HepG2 (cell line): Measurements from ENCODE around the gene CLN6. TPM values are rescaled to one million over a fixed set of nuclear protein-coding genes. Genes with fewer than 3 reads are reported as not detected.

Experiments
- BRCA1 ChIP-seq: sonication (generic); formaldehyde crosslinking; IDR thresholded peaks from 2 replicates; pipeline ENCODE4 v1.4.0; 2020; ENCODE audit warnings: missing genetic modification reagents
- CBX2 ChIP-seq, 2 experiments: fragments of 200-600 bp in 1 of 2; sonication (generic); formaldehyde crosslinking in 1 of 2; IDR thresholded peaks; 2 replicates each; pipeline versions ENCODE4 v1.7.0 to v1.8.1; 2018 to 2022; ENCODE audit warnings: low read depth in 2 of 2, low read length in 1 of 2, mild to moderate bottlenecking in 1 of 2, missing genetic modification reagents in 1 of 2
- KDM6A ChIP-seq: IDR thresholded peaks from 2 replicates; pipeline ENCODE4 v1.6.1; 2016; ENCODE audit warnings: low read depth
- PAXIP1 ChIP-seq: sonication (generic); formaldehyde crosslinking; conservative IDR thresholded peaks from 2 replicates; pipeline ENCODE4 v1.4.0; 2020; ENCODE audit warnings: mild to moderate bottlenecking, missing genetic modification reagents, moderate library complexity
- RXRA ChIP-seq: sonication (generic); formaldehyde crosslinking; IDR thresholded peaks from 2 replicates; pipeline ENCODE4 v1.5.1; 2020; ENCODE audit warnings: missing genetic modification reagents
- SALL1 ChIP-seq: sonication (generic); formaldehyde crosslinking; IDR thresholded peaks from 2 replicates; pipeline ENCODE4 v1.8.0; 2022; ENCODE audit warnings: mild to moderate bottlenecking, missing genetic modification reagents
- SNAPC4 ChIP-seq: sonication (generic); formaldehyde crosslinking; IDR thresholded peaks from 2 replicates; pipeline ENCODE4 v1.4.0; 2020; ENCODE audit warnings: mild to moderate bottlenecking, missing genetic modification reagents
- TGIF2 ChIP-seq: IDR thresholded peaks from 2 replicates; pipeline ENCODE4 v1.6.1; 2016; ENCODE audit warnings: control low read depth, missing compliant biosample characterization
- UBTF ChIP-seq: sonication (generic); formaldehyde crosslinking; IDR thresholded peaks from 2 replicates; pipeline ENCODE4 v1.4.0; 2020; ENCODE audit warnings: mild to moderate bottlenecking, missing genetic modification reagents
- YEATS4 ChIP-seq: sonication (generic); formaldehyde crosslinking; IDR thresholded peaks from 2 replicates; pipeline ENCODE4 v1.4.0; 2020; ENCODE audit warnings: missing genetic modification reagents, borderline replicate concordance
- ZBTB7B ChIP-seq: sonication (generic); formaldehyde crosslinking; IDR thresholded peaks from 2 replicates; pipeline ENCODE4 v1.4.0; 2020; ENCODE audit warnings: missing genetic modification reagents
- ZFX ChIP-seq: sonication (generic); formaldehyde crosslinking; IDR thresholded peaks from 2 replicates; pipeline ENCODE4 v1.4.0; 2020; ENCODE audit warnings: mild to moderate bottlenecking, low read depth, missing genetic modification reagents, moderate library complexity
- polyA plus RNA-seq, 8 experiments: library from polyadenylated mRNA; depleted of rRNA in 3 of 8; stranded (reverse) in 7 of 8; unstranded in 1 of 8; fragments of >200 nt; fragmentation: Illumina TruSeq in 4 of 8; extraction: Trizol in 4 of 8; gene quantifications; 2 replicates each; pipeline versions ENCODE4 v1.2.1 to v1.2.3, GENCODE V29; 2011 to 2016; ENCODE audit warnings: low read depth in 4 of 8, missing spikeins in 1 of 8, mixed read lengths in 1 of 8; ENCODE audit not compliant: insufficient read depth in 1 of 8
- total RNA-seq, 5 experiments: library from RNA; depleted of rRNA; stranded (reverse); fragments of >200 nt; fragmentation: Illumina TruSeq; extraction: Trizol; gene quantifications; 2 replicates each; pipeline ENCODE4 v1.2.3, GENCODE V29; 2016; ENCODE audit warnings: low read depth in 1 of 5
- TF ChIP-seq, protein P1 (sequence below): sonication (generic); formaldehyde crosslinking; IDR thresholded peaks from 2 replicates; pipeline ENCODE4 v1.5.1; 2020; ENCODE audit warnings: mild to moderate bottlenecking, missing genetic modification reagents

The CLN6 gene
- total and polyA plus RNA-seq, 2 of the 13 experiments (the other 11 are each of a cell fraction or from before 2014, with no cell fraction given): 24.9 to 27.1 TPM

GRCh38 chr15:68204776-68205557 lies 24.6 kb downstream of the CLN6 start, which contains the start of gene CALML4 (continued):
- TF ChIP-seq CBX2 (IDR thresholded peaks at IDR 0.05; ENCODE audit: low read depth, low read length) (no peak), CBX2 (CRISPR knock-in tag; IDR thresholded peaks at IDR 0.05; ENCODE audit: low read depth) (no peak), ZFX (peak; percentile 72), PAXIP1 (CRISPR knock-in tag) (peak; percentile 81), TGIF2 (0 out of 2 replicates have a peak, but pooled peaks have one; percentile 17), YEATS4 (CRISPR knock-in tag) (0 out of 2 replicates have a peak, but pooled peaks have one; percentile 36), BRCA1 (CRISPR knock-in tag) (no peak; the same call in 1 of the 2 replicates), KDM6A (CRISPR knock-in tag) (peak; percentile 38; the same call in 1 of the 2 replicates), ZBTB7B (CRISPR knock-in tag) (no peak; the same call in 1 of the 2 replicates), UBTF (CRISPR knock-in tag) (peak; percentile 26; the same call in 1 of the 2 replicates), SNAPC4 (CRISPR knock-in tag) (peak; percentile 74; the same call in 1 of the 2 replicates), SALL1 (CRISPR knock-in tag) (peak; percentile 61), RXRA (CRISPR knock-in tag) (0 out of 2 replicates have a peak, but pooled peaks have one; percentile 15)
- TF ChIP-seq, protein P1, sequence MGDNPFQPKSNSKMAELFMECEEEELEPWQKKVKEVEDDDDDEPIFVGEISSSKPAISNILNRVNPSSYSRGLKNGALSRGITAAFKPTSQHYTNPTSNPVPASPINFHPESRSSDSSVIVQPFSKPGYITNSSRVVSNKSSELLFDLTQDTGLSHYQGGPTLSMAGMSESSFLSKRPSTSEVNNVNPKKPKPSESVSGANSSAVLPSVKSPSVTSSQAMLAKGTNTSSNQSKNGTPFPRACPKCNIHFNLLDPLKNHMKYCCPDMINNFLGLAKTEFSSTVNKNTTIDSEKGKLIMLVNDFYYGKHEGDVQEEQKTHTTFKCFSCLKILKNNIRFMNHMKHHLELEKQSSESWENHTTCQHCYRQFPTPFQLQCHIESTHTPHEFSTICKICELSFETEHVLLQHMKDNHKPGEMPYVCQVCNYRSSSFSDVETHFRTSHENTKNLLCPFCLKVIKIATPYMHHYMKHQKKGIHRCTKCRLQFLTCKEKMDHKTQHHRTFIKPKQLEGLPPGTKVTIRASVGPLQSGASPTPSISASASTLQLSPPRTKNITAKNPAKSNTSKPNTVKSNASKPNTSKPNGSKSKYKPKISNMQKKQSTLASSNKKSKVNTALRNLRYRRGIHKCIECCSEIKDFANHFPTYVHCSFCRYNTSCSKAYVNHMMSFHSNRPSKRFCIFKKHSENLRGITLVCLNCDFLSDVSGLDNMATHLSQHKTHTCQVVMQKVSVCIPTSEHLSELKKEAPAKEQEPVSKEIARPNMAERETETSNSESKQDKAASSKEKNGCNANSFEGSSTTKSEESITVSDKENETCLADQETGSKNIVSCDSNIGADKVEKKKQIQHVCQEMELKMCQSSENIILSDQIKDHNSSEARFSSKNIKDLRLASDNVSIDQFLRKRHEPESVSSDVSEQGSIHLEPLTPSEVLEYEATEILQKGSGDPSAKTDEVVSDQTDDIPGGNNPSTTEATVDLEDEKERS: no peak
